Astrocyte (in vitro differentiated cells and primary cell): Measurements from ENCODE around the gene ABCA4. TPM values are rescaled to one million over a fixed set of nuclear protein-coding genes. Genes with fewer than 3 reads are reported as not detected.

Experiments used
- DNase-seq: peaks from one replicate; pipeline ENCODE4 v3.0.0-alpha.2; 2010; ENCODE audit warnings: low read depth
- FAIRE-seq: peaks from 2 replicates; lab custom pipeline; 2011; peaks lifted over from hg19 to GRCh38; lab: Jason Lieb, UNC
- H2AFZ ChIP-seq: 2 replicates; pipeline ENCODE4 v1.6.0; 2012; ENCODE audit warnings: low read depth, low read length, inconsistent platforms
- H3K27ac ChIP-seq: 2 replicates; pipeline ENCODE4 v1.5.1; 2011; ENCODE audit warnings: low read depth, low read length, inconsistent platforms
- H3K27me3 ChIP-seq: 2 replicates; pipeline ENCODE4 v1.6.0; 2011; ENCODE audit warnings: low read length, inconsistent platforms; ENCODE audit not compliant: insufficient read depth
- H3K36me3 ChIP-seq: 2 replicates; pipeline ENCODE4 v1.5.1; 2011; ENCODE audit warnings: low read length, inconsistent platforms; ENCODE audit not compliant: insufficient read depth
- H3K4me1 ChIP-seq: 2 replicates; pipeline ENCODE4 v1.5.1; 2011; ENCODE audit warnings: low read length, inconsistent platforms; ENCODE audit not compliant: insufficient read depth
- H3K4me2 ChIP-seq: 2 replicates; pipeline ENCODE4 v1.6.0; 2012; ENCODE audit warnings: low read length, inconsistent platforms
- H3K4me3 ChIP-seq: 2 replicates; pipeline ENCODE4 v1.5.1; 2011; ENCODE audit warnings: low read depth, mild to moderate bottlenecking, low read length, inconsistent platforms; ENCODE audit not compliant: insufficient read depth
- H3K79me2 ChIP-seq: 2 replicates; pipeline ENCODE4 v1.6.0; 2012; ENCODE audit warnings: mild to moderate bottlenecking, low read length, inconsistent platforms; ENCODE audit not compliant: insufficient read depth
- H3K9ac ChIP-seq: 2 replicates; pipeline ENCODE4 v1.6.0; 2012; ENCODE audit warnings: mild to moderate bottlenecking, low read length, inconsistent platforms
- H3K9me3 ChIP-seq: 2 replicates; pipeline ENCODE4 v1.5.1; 2012; ENCODE audit warnings: low read depth, mild to moderate bottlenecking, low read length, inconsistent platforms; ENCODE audit not compliant: insufficient read depth
- H4K20me1 ChIP-seq: 2 replicates; pipeline ENCODE4 v1.6.0; 2012; ENCODE audit warnings: low read length, inconsistent platforms; ENCODE audit not compliant: insufficient read depth
- H3K27ac Mint-ChIP-seq: one replicate; pipeline ENCODE4 v1.8.0; 2021; ENCODE audit warnings: mild to moderate bottlenecking, mixed read lengths; ENCODE audit not compliant: unreplicated experiment
- H3K27me3 Mint-ChIP-seq: one replicate; pipeline ENCODE4 v1.8.0; 2021; ENCODE audit warnings: low read depth, mixed read lengths; ENCODE audit not compliant: unreplicated experiment
- H3K36me3 Mint-ChIP-seq: one replicate; pipeline ENCODE4 v1.8.0; 2021; ENCODE audit warnings: low read depth, mixed read lengths; ENCODE audit not compliant: unreplicated experiment
- H3K4me1 Mint-ChIP-seq: one replicate; pipeline ENCODE4 v1.8.0; 2021; ENCODE audit warnings: low read depth, mixed read lengths; ENCODE audit not compliant: unreplicated experiment
- H3K4me3 Mint-ChIP-seq: one replicate; pipeline ENCODE4 v1.8.0; 2021; ENCODE audit warnings: mild to moderate bottlenecking, moderate library complexity, mixed read lengths; ENCODE audit not compliant: unreplicated experiment
- H3K9me3 Mint-ChIP-seq: one replicate; pipeline ENCODE4 v1.8.0; 2021; ENCODE audit warnings: mild to moderate bottlenecking, mixed read lengths; ENCODE audit not compliant: unreplicated experiment
- EZH2 ChIP-seq: IDR thresholded peaks from 2 replicates; pipeline ENCODE4 v1.6.1; 2012; ENCODE audit warnings: mild to moderate bottlenecking, low read length, inconsistent platforms; ENCODE audit not compliant: insufficient read depth
- total RNA-seq: library from RNA; stranded (reverse); gene quantifications from 2 replicates; pipeline ENCODE4 v1.2.1, GENCODE V29; 2021
- TF ChIP-seq, protein P1 (sequence below): IDR thresholded peaks from 2 replicates; pipeline ENCODE4 v1.5.1; 2011; ENCODE audit warnings: low read depth, mild to moderate bottlenecking, inconsistent platforms, low read length, moderate library complexity; ENCODE audit not compliant: insufficient read depth

The ABCA4 gene
- total RNA-seq, 1 donor from 2014 or later = 0.20 TPM

DNA sequence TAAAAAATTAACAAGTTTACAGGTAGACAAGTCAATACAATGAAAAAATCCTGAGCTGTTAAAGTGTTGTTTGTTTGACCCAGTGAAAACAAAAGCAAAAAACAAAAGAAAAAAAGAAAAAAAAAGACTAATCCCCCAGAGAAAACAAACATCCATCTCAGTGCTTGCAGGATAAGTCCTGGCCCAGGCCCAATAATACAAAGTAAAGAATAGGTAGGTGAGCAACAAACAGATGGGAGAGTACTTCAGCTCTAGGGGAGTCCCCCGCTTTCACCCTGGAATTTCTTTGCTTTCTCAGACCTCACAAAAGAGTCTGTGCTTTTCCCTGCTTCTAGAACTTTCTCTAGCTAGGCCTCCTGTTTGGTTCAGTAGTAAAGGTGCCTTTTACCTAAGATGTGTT lies 70.3 kb downstream of the ABCA4 start:
- Histone ChIP-seq H3K4me3 (no peak overlapping the region), H3K27me3 (no peaks in the 10 kb centered on the region), H2AFZ (no peak overlapping the region), H3K9ac (no peak overlapping the region), H3K4me1 (peaks cover 16% of the 10 kb centered on the region), H3K9me3 (no peaks in the 10 kb centered on the region), H3K27ac (peak overlapping the region; percentile 1), H4K20me1 (no peaks in the 10 kb centered on the region), H3K36me3 (no peaks in the 10 kb centered on the region), H3K79me2 (no peaks in the 10 kb centered on the region), H3K4me2 (no peak overlapping the region)
- peaks cover 14% of the 10 kb centered on the region for H3K4me1 Mint-ChIP-seq
- no peaks in the 10 kb centered on the region for H3K27me3 Mint-ChIP-seq
- TF ChIP-seq EZH2 = no peak
- TF ChIP-seq, protein P1, sequence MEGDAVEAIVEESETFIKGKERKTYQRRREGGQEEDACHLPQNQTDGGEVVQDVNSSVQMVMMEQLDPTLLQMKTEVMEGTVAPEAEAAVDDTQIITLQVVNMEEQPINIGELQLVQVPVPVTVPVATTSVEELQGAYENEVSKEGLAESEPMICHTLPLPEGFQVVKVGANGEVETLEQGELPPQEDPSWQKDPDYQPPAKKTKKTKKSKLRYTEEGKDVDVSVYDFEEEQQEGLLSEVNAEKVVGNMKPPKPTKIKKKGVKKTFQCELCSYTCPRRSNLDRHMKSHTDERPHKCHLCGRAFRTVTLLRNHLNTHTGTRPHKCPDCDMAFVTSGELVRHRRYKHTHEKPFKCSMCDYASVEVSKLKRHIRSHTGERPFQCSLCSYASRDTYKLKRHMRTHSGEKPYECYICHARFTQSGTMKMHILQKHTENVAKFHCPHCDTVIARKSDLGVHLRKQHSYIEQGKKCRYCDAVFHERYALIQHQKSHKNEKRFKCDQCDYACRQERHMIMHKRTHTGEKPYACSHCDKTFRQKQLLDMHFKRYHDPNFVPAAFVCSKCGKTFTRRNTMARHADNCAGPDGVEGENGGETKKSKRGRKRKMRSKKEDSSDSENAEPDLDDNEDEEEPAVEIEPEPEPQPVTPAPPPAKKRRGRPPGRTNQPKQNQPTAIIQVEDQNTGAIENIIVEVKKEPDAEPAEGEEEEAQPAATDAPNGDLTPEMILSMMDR = no peak
- no peak overlapping the region for H3K27ac Mint-ChIP-seq
- no peak overlapping the region for H3K4me3 Mint-ChIP-seq
- no peaks in the 10 kb centered on the region for H3K36me3 Mint-ChIP-seq
- FAIRE-seq = no peak
- DNase-seq = no peak
- peaks cover 2% of the 10 kb centered on the region for H3K9me3 Mint-ChIP-seq

DNA sequence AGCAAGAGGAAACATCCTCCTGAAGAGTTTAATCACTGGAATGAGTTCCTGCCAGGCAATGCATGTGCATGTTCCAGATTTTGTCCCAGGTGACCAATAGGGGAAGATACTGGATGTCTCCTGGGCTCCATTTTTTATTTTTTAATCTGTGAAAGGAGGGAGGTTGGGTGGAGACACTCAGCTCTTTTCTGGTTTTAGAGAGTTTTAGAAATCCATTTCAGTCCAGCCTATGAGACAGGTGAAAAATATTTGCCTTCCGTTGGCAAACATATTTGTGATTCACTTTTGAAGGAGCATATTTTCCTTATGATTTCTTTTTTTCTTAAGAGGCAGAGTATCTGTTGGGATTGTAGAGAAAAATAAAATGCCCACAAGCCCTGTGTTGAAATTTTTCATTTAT lies 70.7 kb downstream of the ABCA4 start:
- no peak overlapping the region for H2AFZ ChIP-seq
- no peak overlapping the region for H3K4me2 ChIP-seq
- H3K36me3 ChIP-seq = no peaks in the 10 kb centered on the region
- FAIRE-seq = no peak
- peaks cover 16% of the 10 kb centered on the region for H3K4me1 ChIP-seq
- H3K27me3 ChIP-seq = no peaks in the 10 kb centered on the region
- no peaks in the 10 kb centered on the region for H3K9me3 ChIP-seq
- H3K4me3 ChIP-seq = no peak overlapping the region
- DNase-seq = peak; percentile 60
- H4K20me1 ChIP-seq = no peaks in the 10 kb centered on the region
- no peak overlapping the region for H3K27ac Mint-ChIP-seq
- H3K27ac ChIP-seq = no peak overlapping the region
- H3K4me3 Mint-ChIP-seq = no peak overlapping the region
- H3K27me3 Mint-ChIP-seq = no peaks in the 10 kb centered on the region
- peaks cover 11% of the 10 kb centered on the region for H3K4me1 Mint-ChIP-seq
- H3K36me3 Mint-ChIP-seq = no peaks in the 10 kb centered on the region
- no peak overlapping the region for H3K9ac ChIP-seq
- peaks cover 2% of the 10 kb centered on the region for H3K9me3 Mint-ChIP-seq
- H3K79me2 ChIP-seq = no peaks in the 10 kb centered on the region
- no peak for TF ChIP-seq EZH2

DNA sequence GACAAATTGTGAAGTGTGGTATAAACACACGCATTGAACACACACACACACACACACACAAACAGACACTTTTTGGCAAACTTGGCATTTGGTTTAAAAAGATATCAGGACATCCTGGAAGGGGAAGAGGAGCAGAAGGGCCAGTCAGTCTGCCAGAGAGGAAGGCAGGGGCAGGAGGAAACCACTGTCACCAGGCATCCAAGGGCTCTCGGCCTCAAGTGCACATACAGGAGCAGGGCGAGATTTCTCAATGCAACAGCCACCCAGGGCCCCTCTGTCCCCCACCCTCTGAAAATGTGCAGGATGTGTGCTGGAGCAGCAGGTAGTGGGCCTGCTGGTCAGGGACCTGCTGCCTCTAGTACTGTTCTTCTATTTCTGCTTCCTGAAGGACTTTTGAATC lies 71.2 kb downstream of the ABCA4 start:
- no peak overlapping the region for H3K4me3 ChIP-seq
- H3K9me3 Mint-ChIP-seq = peaks cover 2% of the 10 kb centered on the region
- no peak overlapping the region for H3K27ac Mint-ChIP-seq
- FAIRE-seq (no peak), DNase-seq (no peak)
- H3K4me3 Mint-ChIP-seq = no peak overlapping the region
- H3K4me1 Mint-ChIP-seq = peaks cover 8% of the 10 kb centered on the region
- no peaks in the 10 kb centered on the region for H3K79me2 ChIP-seq
- H3K4me1 ChIP-seq = peaks cover 19% of the 10 kb centered on the region
- H3K36me3 Mint-ChIP-seq = no peaks in the 10 kb centered on the region
- no peaks in the 10 kb centered on the region for H3K9me3 ChIP-seq
- no peak overlapping the region for H3K9ac ChIP-seq
- no peak overlapping the region for H2AFZ ChIP-seq
- no peaks in the 10 kb centered on the region for H3K27me3 ChIP-seq
- no peak overlapping the region for H3K4me2 ChIP-seq
- H4K20me1 ChIP-seq = no peaks in the 10 kb centered on the region
- H3K27me3 Mint-ChIP-seq = no peaks in the 10 kb centered on the region
- no peak overlapping the region for H3K27ac ChIP-seq
- no peaks in the 10 kb centered on the region for H3K36me3 ChIP-seq
- TF ChIP-seq, protein P1 = no peak
- TF ChIP-seq EZH2 = no peak
